Measurements from ENCODE around the gene RHPN2. TPM values are rescaled to one million over a fixed set of nuclear protein-coding genes. Genes with fewer than 3 reads are reported as not detected.
A peak's percentile ranks its signal among the peaks of the same experiment; 100 is the strongest.

RHPN2 gene
- total RNA-seq, 4 donors from 2014 or later: 1.1 to 1.6 (median 1.6) TPM

- WGBS, 2 donors: 41 to 45% methylated on average over 2 of the region's 2 CpGs
- intact Hi-C loops (cut with DNase I): no loop called here
- H3K4me3 ChIP-seq: no peak overlapping the region
- H3K27ac ChIP-seq: no peak overlapping the region
- H3K27me3 ChIP-seq: peaks cover 0 to 3% (median 0%) of the 10 kb centered on the region in 4 donors
- H3K9me3 ChIP-seq: no peaks in the 10 kb centered on the region
- no peak for DNase-seq
- peaks cover 0 to 9% (median 0%) of the 10 kb centered on the region in 3 donors for H3K4me1 ChIP-seq
- no peaks in the 10 kb centered on the region for H3K36me3 ChIP-seq
- TF ChIP-seq POLR2A (IDR thresholded peaks at IDR 0.05) (no peak), CTCF (IDR thresholded peaks at IDR 0.05) (no peak)
These were observed 9.0 kb downstream of the RHPN2 start for GRCh38 chr19:33055718-33056117.

- H3K27ac ChIP-seq: no peak overlapping the region
- WGBS, 2 donors: 16 to 60% methylated on average over 3 to 6 of the region's 8 CpGs
- no peaks in the 10 kb centered on the region for H3K9me3 ChIP-seq
- H3K27me3 ChIP-seq: no peaks in the 10 kb centered on the region
- H3K4me3 ChIP-seq: no peak overlapping the region
- peaks cover 0 to 9% (median 0%) of the 10 kb centered on the region in 3 donors for H3K4me1 ChIP-seq
- TF ChIP-seq CTCF (IDR thresholded peaks at IDR 0.05): no peak
- TF ChIP-seq POLR2A (IDR thresholded peaks at IDR 0.05): no peak
- intact Hi-C loops (cut with DNase I): no loop called here
- DNase-seq: no peak
- no peaks in the 10 kb centered on the region for H3K36me3 ChIP-seq
These were observed 10.1 kb downstream of the RHPN2 start for GRCh38 chr19:33054623-33055022.

GRCh38 chr19:33052352-33052972 is 12.2 kb downstream of the RHPN2 start:
- Histone ChIP-seq H3K9me3 (no peaks in the 10 kb centered on the region), H3K27ac (peak overlapping the region in 1 of 4 donors; percentile 6), H3K4me1 (peaks cover 0 to 13% (median 0%) of the 10 kb centered on the region in 3 donors), H3K27me3 (no peaks in the 10 kb centered on the region), H3K36me3 (no peaks in the 10 kb centered on the region), H3K4me3 (no peak overlapping the region)
- no peak for TF ChIP-seq CTCF (IDR thresholded peaks at IDR 0.05)
- no peak for TF ChIP-seq POLR2A (IDR thresholded peaks at IDR 0.05)
- intact Hi-C loops (cut with DNase I): no loop called here
- no peak for DNase-seq
- WGBS, 2 donors: 55 to 66% methylated on average over 8 of the region's 8 CpGs

GRCh38 chr19:33050110-33050509 is 14.6 kb downstream of the RHPN2 start:
- Histone ChIP-seq H3K9me3 (no peaks in the 10 kb centered on the region), H3K4me1 (peaks cover 0 to 16% (median 0%) of the 10 kb centered on the region in 3 donors), H3K27ac (no peak overlapping the region), H3K36me3 (no peaks in the 10 kb centered on the region), H3K4me3 (no peak overlapping the region), H3K27me3 (no peaks in the 10 kb centered on the region)
- 96 to 100% methylated on average over 3 of the region's 3 CpGs for WGBS, 2 donors
- TF ChIP-seq POLR2A (IDR thresholded peaks at IDR 0.05): no peak
- no peak for TF ChIP-seq CTCF (IDR thresholded peaks at IDR 0.05)
- intact Hi-C loops (cut with DNase I): no loop called here
- no peak for DNase-seq

GRCh38 chr19:33048806-33049676 is 15.6 kb downstream of the RHPN2 start:
- Histone ChIP-seq H3K27me3 (no peaks in the 10 kb centered on the region), H3K4me1 (peaks cover 0 to 16% (median 0%) of the 10 kb centered on the region in 3 donors), H3K36me3 (no peaks in the 10 kb centered on the region), H3K9me3 (no peaks in the 10 kb centered on the region), H3K27ac (no peak overlapping the region), H3K4me3 (no peak overlapping the region)
- DNase-seq: no peak
- intact Hi-C loops (cut with DNase I): no loop called here
- TF ChIP-seq CTCF (IDR thresholded peaks at IDR 0.05) (no peak), POLR2A (IDR thresholded peaks at IDR 0.05) (no peak)
- 64 to 76% methylated on average over 10 to 12 of the region's 15 CpGs for WGBS, 2 donors

Measured in esophagus squamous epithelium (tissue), 5 donors.